A375 (cell line): ENCODE measurements around the gene CLIP2. TPM values are rescaled to one million over a fixed set of nuclear protein-coding genes. Genes with fewer than 3 reads are reported as not detected.

Experiments used
- total RNA-seq: library from RNA; depleted of rRNA; stranded (reverse); fragments of >200 nt; shearing (Covaris generic); gene quantifications from 2 replicates; pipeline ENCODE4 v1.2.3, GENCODE V29; 2014; rRNA removed

The CLIP2 gene
- total RNA-seq, result 22.7 and 22.8 TPM in 2 replicates

GRCh38 chr7:74289018-74289658 is at the start of gene CLIP2:
Gene CLIP2 (plus strand): TSS chr7:74289407. CDS start chr7:74317547, 28,140 bp downstream.

GRCh38 chr7:74254129-74254857 is 34.9 kb upstream of the CLIP2 start, which contains the start of gene RFC2:
Gene RFC2 (minus strand): TSS chr7:74254399. CDS start chr7:74254383, 16 bp downstream.

GRCh38 chr7:74453322-74454011 is 164.3 kb downstream of the CLIP2 start, which contains the start of gene GTF2IRD1:
Gene GTF2IRD1 (plus strand): TSS chr7:74453906. CDS start chr7:74508081, 54,175 bp downstream.

Other genes starting within 250 kb of the CLIP2 start
- gene LIMK1, start 205.6 kb upstream of the CLIP2 start, total RNA-seq, result 20.7 and 20.9 TPM in 2 replicates
- gene EIF4H, start 115.1 kb upstream of the CLIP2 start, total RNA-seq, result 322 and 335 TPM in 2 replicates
- 4.8 and 6.9 TPM in 2 replicates for gene LAT2, start 79.4 kb upstream of the CLIP2 start, total RNA-seq
- 72.5 and 75.2 TPM in 2 replicates for gene RFC2, start 35.0 kb upstream of the CLIP2 start, total RNA-seq
- 16.1 and 17.6 TPM in 2 replicates for gene GTF2IRD1, start 164.5 kb downstream of the CLIP2 start, total RNA-seq